A673 (cell line): Measurements from ENCODE around the gene FAM227B. TPM values are rescaled to one million over a fixed set of nuclear protein-coding genes. Genes with fewer than 3 reads are reported as not detected.

ENCODE experiments used
- BruUV-seq: library from RNA; stranded (reverse); fragments of 400-500 nt; replicated peaks from 2 replicates; lab custom pipeline; 2021; lab: Mats Ljungman, UMichigan
- CTCF ChIA-PET: fragments of 300-600 bp; sonication (Branson Sonifier 250); formaldehyde crosslinking; loops from one replicate; lab custom pipeline; 2022; ENCODE audit warnings: antibody characterized with exemption; lab: Charles Lee
- POLR2A ChIA-PET: fragments of 300-600 bp; sonication (Branson Sonifier 250); formaldehyde crosslinking; loops from one replicate; lab custom pipeline; 2022; ENCODE audit warnings: antibody characterized with exemption; ENCODE audit not compliant: low non-redundant PET; lab: Charles Lee
- DNase-seq: peaks from one replicate; pipeline ENCODE4 v3.0.0-alpha.2; 2015; ENCODE audit warnings: low spot score
- H3K27ac ChIP-seq: fragments of 200-600 bp; sonication (generic); 2 replicates; pipeline ENCODE4 v1.5.1; 2016; ENCODE audit warnings: mixed run types, low read depth, mild to moderate bottlenecking, mixed read lengths, antibody characterized with exemption, low read length; ENCODE audit not compliant: poor library complexity, severe bottlenecking
- H3K27me3 ChIP-seq: fragments of 200-600 bp; sonication (generic); replicated peaks from 2 replicates; pipeline ENCODE4 v1.6.1; 2017; ENCODE audit warnings: mixed run types, low read depth, mild to moderate bottlenecking, mixed read lengths, antibody characterized with exemption, low read length; ENCODE audit not compliant: insufficient read depth, poor library complexity
- H3K36me3 ChIP-seq: fragments of 200-600 bp; sonication (generic); 2 replicates; pipeline ENCODE4 v1.6.1; 2016; ENCODE audit warnings: mixed run types, mild to moderate bottlenecking, mixed read lengths, antibody characterized with exemption, low read length; ENCODE audit not compliant: insufficient read depth, poor library complexity, severe bottlenecking
- H3K4me1 ChIP-seq: fragments of 200-600 bp; sonication (generic); 2 replicates; pipeline ENCODE4 v1.6.1; 2017; ENCODE audit warnings: mixed run types, mild to moderate bottlenecking, mixed read lengths, antibody characterized with exemption, low read length; ENCODE audit not compliant: insufficient read depth, poor library complexity, severe bottlenecking
- H3K4me3 ChIP-seq: fragments of 200-600 bp; sonication (generic); 2 replicates; pipeline ENCODE4 v1.5.1; 2016; ENCODE audit warnings: low read depth, mixed run types, mild to moderate bottlenecking, mixed read lengths, low read length; ENCODE audit not compliant: poor library complexity, severe bottlenecking
- H3K9me3 ChIP-seq: fragments of 200-600 bp; sonication (generic); 2 replicates; pipeline ENCODE4 v1.6.1; 2016; ENCODE audit warnings: mixed run types, low read depth, mild to moderate bottlenecking, mixed read lengths, antibody characterized with exemption, low read length; ENCODE audit not compliant: poor library complexity, severe bottlenecking
- CTCF ChIP-seq: fragments of 300-800, 200-600 bp; sonication (generic); conservative IDR thresholded peaks from 2 replicates; pipeline ENCODE4 v1.5.1; 2017; ENCODE audit warnings: low read depth, mild to moderate bottlenecking, antibody characterized with exemption, low read length, moderate library complexity, mixed read lengths
- EZH2 ChIP-seq: fragments of 200-600 bp; sonication (generic); IDR thresholded peaks from 2 replicates; pipeline ENCODE4 v1.6.1; 2017; ENCODE audit warnings: borderline replicate concordance, low read depth, mild to moderate bottlenecking, mixed read lengths, antibody characterized with exemption, low read length; ENCODE audit not compliant: poor library complexity, severe bottlenecking
- intact Hi-C: fragments of 100-400 bp; cut with micrococcal nuclease; formaldehyde crosslinking; loops from one replicate; pipeline ENCODE4 v1.10.0; 2022; ENCODE audit not compliant: unreplicated experiment
- total RNA-seq: library from RNA; stranded (reverse); gene quantifications from 2 replicates; pipeline ENCODE4 v1.2.3, GENCODE V29; 2021

FAM227B gene
- total RNA-seq, 1 experiment from 2014 or later, result 2.3 TPM

- CTCF ChIA-PET, result no interaction called here
- H3K27ac ChIP-seq, result no peak overlapping the region
- intact Hi-C loops, result no loop called here
These were observed 124.4 kb downstream of the FAM227B start for GRCh38 chr15:49495993-49496753.

GRCh38 chr15:49494842-49495241 is 125.8 kb downstream of the FAM227B start:
- CTCF ChIA-PET, result no interaction called here
- POLR2A ChIA-PET, result no interaction called here
- intact Hi-C loops, result no loop called here
- H3K27ac ChIP-seq, result no peak overlapping the region
- TF ChIP-seq CTCF, result no peak
- no peak for TF ChIP-seq EZH2
- no peaks in the 10 kb centered on the region for H3K4me1 ChIP-seq
- no peaks in the 10 kb centered on the region for H3K9me3 ChIP-seq
- no peak for DNase-seq
- no peaks in the 10 kb centered on the region for H3K27me3 ChIP-seq
- H3K4me3 ChIP-seq, result no peak overlapping the region
- no peaks in the 10 kb centered on the region for H3K36me3 ChIP-seq
- no TSS peak for BruUV-seq

More at GRCh38 chr15:49495993-49496753, 124.4 kb downstream of the FAM227B start:
- Histone ChIP-seq H3K4me1 (no peaks in the 10 kb centered on the region), H3K27me3 (no peaks in the 10 kb centered on the region), H3K4me3 (no peak overlapping the region), H3K9me3 (no peaks in the 10 kb centered on the region), H3K36me3 (no peaks in the 10 kb centered on the region)
- no peak for DNase-seq
- BruUV-seq, result no TSS peak
- TF ChIP-seq EZH2 (no peak), CTCF (no peak)
- POLR2A ChIA-PET, result no interaction called here

- Histone ChIP-seq H3K9me3 (no peaks in the 10 kb centered on the region), H3K27me3 (no peaks in the 10 kb centered on the region), H3K27ac (no peak overlapping the region), H3K4me1 (no peaks in the 10 kb centered on the region), H3K4me3 (no peak overlapping the region), H3K36me3 (no peaks in the 10 kb centered on the region)
- ChIA-PET CTCF (no interaction called here), POLR2A (no interaction called here)
- no peak for DNase-seq
- intact Hi-C loops, result no loop called here
- no peak for TF ChIP-seq EZH2
- TF ChIP-seq CTCF, result no peak
- no TSS peak for BruUV-seq
These were observed 127.8 kb downstream of the FAM227B start for GRCh38 chr15:49492830-49493229.
